Bronchial epithelial cell (primary cell): ENCODE measurements around the gene MAGI2. TPM values are rescaled to one million over a fixed set of nuclear protein-coding genes. Genes with fewer than 3 reads are reported as not detected.

Experiments used
- DNase-seq: peaks from one replicate; pipeline ENCODE4 v3.0.0-alpha.2; 2010; ENCODE audit warnings: low read depth
- FAIRE-seq: peaks from 2 replicates; lab custom pipeline; 2011; peaks lifted over from hg19 to GRCh38; lab: Jason Lieb, UNC
- H3K27me3 ChIP-seq: 2 replicates; pipeline ENCODE4 v1.5.1; 2011; ENCODE audit warnings: low read length; ENCODE audit not compliant: control insufficient read depth, insufficient read depth
- H3K36me3 ChIP-seq: 2 replicates; pipeline ENCODE4 v1.5.1; 2011; ENCODE audit warnings: low read length; ENCODE audit not compliant: control insufficient read depth, insufficient read depth
- H3K4me3 ChIP-seq: 2 replicates; pipeline ENCODE4 v1.5.1; 2011; ENCODE audit warnings: mild to moderate bottlenecking, low read depth, low read length, control low read depth
- CTCF ChIP-seq: IDR thresholded peaks from 2 replicates; pipeline ENCODE4 v1.5.1; 2011; ENCODE audit warnings: mild to moderate bottlenecking, moderate library complexity, low read length, control low read depth, inconsistent platforms; ENCODE audit not compliant: insufficient read depth, severe bottlenecking
- total RNA-seq: library from RNA; depleted of rRNA; stranded (reverse); fragments of >200 nt; gene quantifications from 2 replicates; pipeline ENCODE4 v1.2.1, GENCODE V29; 2014

The MAGI2 gene
- 2.6 and 2.7 TPM in 2 replicates for total RNA-seq

- H3K4me3 ChIP-seq: peak within 1 kb of the TSS; percentile 71
- FAIRE-seq (no peak), DNase-seq (peak; percentile 20)
- H3K36me3 ChIP-seq: no peaks in the 10 kb centered on the region
- no peak for TF ChIP-seq CTCF
- H3K27me3 ChIP-seq: no peaks in the 10 kb centered on the region
Measured at GRCh38 chr7:79453558-79454360, at the start of gene MAGI2. Gene MAGI2, minus strand, starts transcription at chr7:79453667. Its CDS starts 347 bp downstream, at chr7:79453320.

- Histone ChIP-seq H3K27me3 (no peaks in the 10 kb centered on the region), H3K4me3 (no peak overlapping the region), H3K36me3 (no peaks in the 10 kb centered on the region)
- peak; percentile 49 for TF ChIP-seq CTCF
- FAIRE-seq: no peak
- peak; percentile 27 for DNase-seq
Measured at GRCh38 chr7:79502151-79502550, 48.7 kb upstream of the MAGI2 start.

DNA sequence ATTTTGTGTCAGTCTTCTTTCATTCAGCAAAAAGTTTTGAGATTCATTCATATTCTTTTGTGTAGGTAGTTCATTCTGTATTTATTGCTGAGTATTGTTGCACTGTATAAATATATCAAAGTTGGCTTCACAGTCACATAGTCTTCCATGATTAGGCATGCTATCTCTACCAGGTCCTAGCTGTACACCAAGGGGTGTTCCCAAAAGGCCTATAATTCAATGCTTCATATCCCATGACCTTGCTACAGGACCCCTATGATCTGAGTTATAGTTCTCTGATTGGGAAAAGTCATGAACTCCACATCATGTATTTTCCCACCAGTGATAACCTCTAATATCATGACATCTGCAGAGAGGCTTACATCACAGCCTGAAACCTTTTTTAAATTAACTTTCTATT, 47.3 kb upstream of the MAGI2 start:
- no peak for FAIRE-seq
- no peak for DNase-seq
- Histone ChIP-seq H3K36me3 (no peaks in the 10 kb centered on the region), H3K27me3 (no peaks in the 10 kb centered on the region), H3K4me3 (no peak overlapping the region)
- no peak for TF ChIP-seq CTCF

- FAIRE-seq: no peak
- no peaks in the 10 kb centered on the region for H3K27me3 ChIP-seq
- H3K4me3 ChIP-seq: no peak overlapping the region
- no peaks in the 10 kb centered on the region for H3K36me3 ChIP-seq
- TF ChIP-seq CTCF: no peak
- no peak for DNase-seq
Measured at GRCh38 chr7:79497728-79498127, 44.3 kb upstream of the MAGI2 start.

DNA sequence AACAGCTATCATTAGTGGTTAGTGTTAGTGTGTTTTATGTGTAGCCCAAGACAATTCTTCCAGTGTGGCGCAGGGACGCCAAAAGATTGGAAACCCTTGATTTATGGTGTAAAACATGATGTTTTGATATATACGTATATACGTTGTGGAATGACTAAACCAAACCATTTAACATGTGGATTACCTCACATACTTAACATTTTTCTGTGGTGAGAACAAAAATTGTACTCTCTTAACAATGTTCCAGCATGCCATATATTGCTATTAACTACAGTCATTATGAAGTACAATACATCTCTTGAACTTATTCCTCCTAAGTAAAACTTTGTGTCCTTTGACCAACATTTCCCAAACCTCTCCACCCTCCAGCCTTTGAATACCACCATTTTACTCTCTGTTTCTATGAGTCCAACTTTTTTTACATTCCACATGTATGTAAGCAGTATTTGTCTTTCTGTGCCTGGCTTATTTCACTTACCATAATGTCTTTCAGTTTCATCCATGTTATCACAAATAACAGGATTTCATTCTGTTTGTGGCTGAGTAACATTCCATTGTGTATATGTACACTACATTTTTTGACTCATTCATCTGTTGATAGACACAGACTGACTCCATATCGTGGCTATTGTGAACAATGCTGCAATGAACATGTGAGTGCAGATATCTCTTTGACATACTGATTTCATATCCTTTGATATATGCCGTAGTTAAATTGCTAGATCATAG, 42.2 kb upstream of the MAGI2 start:
- no peak for FAIRE-seq
- Histone ChIP-seq H3K27me3 (no peaks in the 10 kb centered on the region), H3K4me3 (no peak overlapping the region), H3K36me3 (no peaks in the 10 kb centered on the region)
- DNase-seq: peak; percentile 94
- no peak for TF ChIP-seq CTCF
